DND-41 (cell line): ENCODE results near the gene MRPL42.

Experiments used
- ATAC-seq: fragments of 200-7000 bp; cut with Tn5 transposase; 3 replicates; pipeline ENCODE4 v1.9.1; 2021; ENCODE audit warnings: low read depth; ENCODE audit not compliant: insufficient read depth
- DNase-seq: peaks from one replicate; pipeline ENCODE4 v3.0.0-alpha.2; 2020
- H2AFZ ChIP-seq: 2 replicates; pipeline ENCODE4 v1.6.0; 2012; ENCODE audit warnings: low read depth, low read length
- H3K27ac ChIP-seq: 2 replicates; pipeline ENCODE4 v1.5.1; 2012; ENCODE audit warnings: low read length, inconsistent platforms
- H3K27me3 ChIP-seq: fragments of 200-600 bp; sonication (generic); 2 replicates; pipeline ENCODE4 v1.6.0; 2012; ENCODE audit warnings: low read length, mild to moderate bottlenecking, inconsistent platforms; ENCODE audit not compliant: insufficient read depth, poor library complexity
- H3K36me3 ChIP-seq: 2 replicates; pipeline ENCODE4 v1.5.1; 2012; ENCODE audit warnings: low read length, inconsistent platforms; ENCODE audit not compliant: insufficient read depth
- H3K4me1 ChIP-seq: 2 replicates; pipeline ENCODE4 v1.5.1; 2012; ENCODE audit warnings: mild to moderate bottlenecking, low read length; ENCODE audit not compliant: insufficient read depth
- H3K4me2 ChIP-seq: 2 replicates; pipeline ENCODE4 v1.6.0; 2012; ENCODE audit warnings: mild to moderate bottlenecking, moderate library complexity, low read length, inconsistent platforms; ENCODE audit not compliant: insufficient read depth
- H3K4me3 ChIP-seq, 2 experiments: fragments of 200-600 bp in 1 of 2; shearing (Covaris generic) in 1 of 2; 2 replicates each; pipeline ENCODE4 v1.5.1; 2012 to 2016; ENCODE audit warnings: inconsistent platforms in 2 of 2, low read length in 2 of 2, mild to moderate bottlenecking in 2 of 2, low read depth in 1 of 2, moderate library complexity in 1 of 2
- H3K79me2 ChIP-seq: 2 replicates; pipeline ENCODE4 v1.6.0; 2012; ENCODE audit warnings: low read length, inconsistent platforms; ENCODE audit not compliant: insufficient read depth
- H3K9ac ChIP-seq: 2 replicates; pipeline ENCODE4 v1.6.0; 2012; ENCODE audit warnings: low read depth, mild to moderate bottlenecking, inconsistent platforms, low read length, moderate library complexity
- H3K9me3 ChIP-seq: 2 replicates; pipeline ENCODE4 v1.5.1; 2012; ENCODE audit warnings: low read length, moderate library complexity, mild to moderate bottlenecking, inconsistent platforms; ENCODE audit not compliant: insufficient read depth, severe bottlenecking
- H4K20me1 ChIP-seq: 2 replicates; pipeline ENCODE4 v1.6.0; 2012; ENCODE audit warnings: low read length; ENCODE audit not compliant: insufficient read depth
- CTCF ChIP-seq: IDR thresholded peaks from 2 replicates; pipeline ENCODE4 v1.5.1; 2012; ENCODE audit warnings: borderline replicate concordance, low read length, moderate library complexity, mild to moderate bottlenecking; ENCODE audit not compliant: poor library complexity, severe bottlenecking; ENCODE audit errors: extremely low read depth
- EZH2 ChIP-seq: IDR thresholded peaks from 3 replicates; pipeline ENCODE4 v1.6.1; 2012; ENCODE audit warnings: borderline replicate concordance, low read depth, mild to moderate bottlenecking, moderate library complexity, low read length, inconsistent platforms; ENCODE audit not compliant: severe bottlenecking

The MRPL42 gene

DNA sequence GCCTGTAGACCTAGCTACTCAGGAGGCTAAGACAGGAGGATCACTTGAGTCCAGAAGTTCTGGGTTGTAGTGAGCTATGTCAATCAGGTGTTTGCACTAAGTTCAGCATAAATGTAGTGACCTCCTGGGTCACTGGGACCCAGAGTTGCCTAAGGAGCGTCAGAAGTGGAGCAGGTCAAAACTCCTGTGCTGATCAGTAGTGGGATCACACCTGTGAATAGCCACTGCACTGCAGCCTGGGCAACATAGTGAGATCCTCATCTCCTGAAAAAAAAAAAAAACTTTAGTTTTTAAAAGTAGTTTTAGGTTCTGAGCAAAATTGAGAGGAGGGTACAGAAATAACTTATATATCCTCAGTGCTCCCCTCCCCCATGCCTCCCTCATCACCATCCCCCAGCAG, 42.2 kb downstream of the MRPL42 start:
- TF ChIP-seq EZH2 (no peak), CTCF (no peak)
- no peak for ATAC-seq

GRCh38 chr12:93514853-93515252, 47.5 kb downstream of the MRPL42 start:
- TF ChIP-seq EZH2: no peak
- no peak for TF ChIP-seq CTCF
- Histone ChIP-seq H3K9ac (no peak overlapping the region), H2AFZ (no peak overlapping the region), H4K20me1 (no peaks in the 10 kb centered on the region), H3K4me1 (no peaks in the 10 kb centered on the region), H3K27me3 (no peaks in the 10 kb centered on the region), H3K27ac (no peak overlapping the region), H3K4me2 (no peak overlapping the region), H3K79me2 (no peaks in the 10 kb centered on the region), H3K9me3 (no peaks in the 10 kb centered on the region), H3K4me3 (no peak overlapping the region), H3K36me3 (peaks cover 1% of the 10 kb centered on the region; the same call in 1 of the 2 replicates)
- DNase-seq (no peak), ATAC-seq (no peak)

More for the DNA sequence above, 42.2 kb downstream of the MRPL42 start:
- H4K20me1 ChIP-seq: no peaks in the 10 kb centered on the region
- H3K27me3 ChIP-seq: no peaks in the 10 kb centered on the region
- DNase-seq: no peak
- no peaks in the 10 kb centered on the region for H3K9me3 ChIP-seq
- H3K27ac ChIP-seq: no peak overlapping the region
- no peak overlapping the region for H2AFZ ChIP-seq
- H3K4me2 ChIP-seq: no peak overlapping the region
- no peak overlapping the region for H3K9ac ChIP-seq
- no peaks in the 10 kb centered on the region for H3K4me1 ChIP-seq
- no peak overlapping the region for H3K4me3 ChIP-seq
- H3K79me2 ChIP-seq: no peaks in the 10 kb centered on the region
- H3K36me3 ChIP-seq: peaks cover 17% of the 10 kb centered on the region; the same call in 1 of the 2 replicates

- H3K79me2 ChIP-seq: no peaks in the 10 kb centered on the region
- TF ChIP-seq CTCF: no peak
- TF ChIP-seq EZH2: no peak
- no peaks in the 10 kb centered on the region for H3K9me3 ChIP-seq
- no peak overlapping the region for H3K4me3 ChIP-seq
- H3K4me1 ChIP-seq: no peaks in the 10 kb centered on the region
- no peaks in the 10 kb centered on the region for H4K20me1 ChIP-seq
- no peaks in the 10 kb centered on the region for H3K36me3 ChIP-seq
- H3K9ac ChIP-seq: no peak overlapping the region
- H3K27me3 ChIP-seq: no peaks in the 10 kb centered on the region
- H3K4me2 ChIP-seq: no peak overlapping the region
- ATAC-seq (no peak), DNase-seq (no peak)
- H3K27ac ChIP-seq: no peak overlapping the region
- no peak overlapping the region for H2AFZ ChIP-seq
These were observed 51.4 kb downstream of the MRPL42 start for GRCh38 chr12:93518725-93519124.

DNA sequence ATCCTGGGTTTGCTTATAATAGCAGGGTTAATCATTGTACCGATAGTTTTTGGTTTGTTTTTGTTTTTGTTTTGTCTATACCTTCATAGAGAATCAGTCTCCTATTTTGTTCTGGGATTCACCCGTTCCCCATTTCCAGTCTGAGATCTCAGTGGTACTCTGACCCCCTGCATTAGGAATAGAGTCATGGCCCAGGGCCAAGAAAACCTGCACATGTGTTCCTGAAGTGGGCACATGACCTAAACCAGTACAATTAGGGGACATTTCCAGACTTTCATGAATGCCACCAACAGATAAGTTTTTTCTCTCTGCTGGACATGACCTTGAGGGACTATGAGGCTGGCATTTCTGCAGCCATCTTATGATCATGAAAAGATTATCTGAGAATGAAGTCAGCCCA, 52.5 kb downstream of the MRPL42 start:
- Histone ChIP-seq H3K27me3 (no peaks in the 10 kb centered on the region), H3K9me3 (no peaks in the 10 kb centered on the region), H3K4me2 (no peak overlapping the region), H3K79me2 (no peaks in the 10 kb centered on the region), H4K20me1 (no peaks in the 10 kb centered on the region), H3K4me1 (no peaks in the 10 kb centered on the region), H3K9ac (no peak overlapping the region), H3K27ac (no peak overlapping the region), H3K4me3 (no peak overlapping the region), H2AFZ (no peak overlapping the region), H3K36me3 (no peaks in the 10 kb centered on the region)
- ATAC-seq (no peak), DNase-seq (no peak)
- TF ChIP-seq CTCF (no peak), EZH2 (no peak)
